Measurements from ENCODE around the gene FTSJ3.

DNA sequence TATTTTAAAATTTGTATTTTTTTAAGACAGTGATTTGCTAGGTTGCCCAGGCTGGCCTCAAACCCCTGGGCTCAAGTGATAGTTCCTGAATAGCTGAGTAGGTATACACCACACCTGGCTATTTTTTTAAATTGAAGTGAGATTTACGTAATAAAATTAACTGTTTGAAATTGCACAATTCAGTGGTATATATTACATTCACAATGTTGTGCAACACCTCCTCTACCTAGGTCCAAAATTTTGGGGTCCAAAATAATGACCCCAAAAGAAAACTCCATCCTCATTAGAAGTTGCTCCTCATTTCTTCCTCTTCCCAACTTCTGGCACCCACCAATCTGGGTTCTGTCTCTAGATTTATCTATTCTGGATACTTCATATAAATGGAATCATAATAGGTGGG, 18.0 kb upstream of the FTSJ3 start:
- TF ChIP-seq, protein P1, sequence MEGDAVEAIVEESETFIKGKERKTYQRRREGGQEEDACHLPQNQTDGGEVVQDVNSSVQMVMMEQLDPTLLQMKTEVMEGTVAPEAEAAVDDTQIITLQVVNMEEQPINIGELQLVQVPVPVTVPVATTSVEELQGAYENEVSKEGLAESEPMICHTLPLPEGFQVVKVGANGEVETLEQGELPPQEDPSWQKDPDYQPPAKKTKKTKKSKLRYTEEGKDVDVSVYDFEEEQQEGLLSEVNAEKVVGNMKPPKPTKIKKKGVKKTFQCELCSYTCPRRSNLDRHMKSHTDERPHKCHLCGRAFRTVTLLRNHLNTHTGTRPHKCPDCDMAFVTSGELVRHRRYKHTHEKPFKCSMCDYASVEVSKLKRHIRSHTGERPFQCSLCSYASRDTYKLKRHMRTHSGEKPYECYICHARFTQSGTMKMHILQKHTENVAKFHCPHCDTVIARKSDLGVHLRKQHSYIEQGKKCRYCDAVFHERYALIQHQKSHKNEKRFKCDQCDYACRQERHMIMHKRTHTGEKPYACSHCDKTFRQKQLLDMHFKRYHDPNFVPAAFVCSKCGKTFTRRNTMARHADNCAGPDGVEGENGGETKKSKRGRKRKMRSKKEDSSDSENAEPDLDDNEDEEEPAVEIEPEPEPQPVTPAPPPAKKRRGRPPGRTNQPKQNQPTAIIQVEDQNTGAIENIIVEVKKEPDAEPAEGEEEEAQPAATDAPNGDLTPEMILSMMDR (conservative IDR thresholded peaks at IDR 0.05) = no peak
- no peak for TF ChIP-seq ZFX (IDR thresholded peaks at IDR 0.05)

Data from C4-2B (cell line).